Measurements from ENCODE around the gene DENND1B.
"Not testable (repeated sequence)": the region's sequence is repeated elsewhere in the genome, so short reads cannot be mapped to it uniquely, and the experiment has no call there.

Gene DENND1B

DNA sequence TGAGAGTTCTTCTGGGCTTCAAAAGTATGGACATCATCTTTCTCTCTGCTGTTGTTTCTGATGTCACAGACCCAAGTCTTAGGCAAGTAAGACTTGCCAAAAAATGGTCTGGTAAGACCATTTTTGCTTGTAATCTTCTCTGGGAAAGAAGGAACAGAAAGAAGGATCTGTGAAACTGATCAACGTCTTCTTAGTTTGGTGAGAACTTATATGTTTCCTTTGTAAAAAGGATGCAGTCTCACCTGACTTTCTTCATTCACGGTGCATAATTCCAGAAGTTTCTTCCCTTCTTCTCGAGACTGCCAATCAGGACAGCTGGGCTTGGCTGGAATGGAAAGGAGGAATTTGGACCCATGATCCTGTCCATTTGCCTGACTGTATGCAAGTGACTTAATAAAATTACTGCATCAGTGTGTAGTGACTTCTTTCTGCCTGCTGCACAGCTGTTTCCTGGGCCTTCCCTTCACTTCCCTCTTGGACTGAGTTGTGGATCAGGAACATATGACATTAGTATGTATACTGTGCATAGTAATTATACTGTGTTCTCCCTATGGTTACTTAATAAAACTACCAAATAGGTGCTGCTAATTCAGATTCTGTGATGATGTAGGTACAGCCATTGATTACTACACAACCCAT lies 7.6 kb upstream of the DENND1B start:
- no peak for DNase-seq

DNA sequence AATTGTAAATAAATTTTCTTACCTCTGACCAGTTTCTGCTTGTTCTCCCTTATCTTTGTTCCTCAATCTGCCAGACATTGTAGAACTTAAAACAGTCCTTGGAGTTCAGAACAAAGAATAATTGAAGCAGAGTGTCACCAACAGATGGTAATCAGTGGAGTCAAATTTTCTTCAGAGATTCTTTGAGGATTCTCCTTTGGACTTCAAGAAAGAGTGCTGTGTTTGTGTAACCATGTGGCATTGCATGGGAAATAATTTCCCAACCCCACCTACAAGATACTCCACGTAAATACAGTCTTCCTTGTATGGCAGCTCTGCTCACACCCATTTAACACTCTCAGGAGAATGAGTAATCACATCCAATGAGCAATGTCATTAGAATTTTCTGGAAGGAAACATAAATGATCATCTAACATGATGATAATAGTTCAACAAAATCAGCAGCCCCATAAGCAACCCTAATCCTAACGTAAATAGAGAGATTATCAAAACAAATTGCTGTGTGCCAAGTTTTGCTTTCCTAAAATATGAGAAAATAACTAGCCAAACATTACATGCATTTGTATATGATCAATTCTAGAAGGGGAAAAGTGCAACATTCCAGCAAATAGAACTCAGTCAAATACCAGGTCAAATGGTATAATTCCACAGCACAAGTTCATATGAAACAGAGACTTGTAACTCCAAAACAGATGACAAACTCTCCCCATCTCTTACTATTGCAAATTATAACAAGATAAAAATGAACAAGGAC lies 6.9 kb upstream of the DENND1B start:
- no peak for DNase-seq

- DNase-seq, result no peak
Observed at GRCh38 chr1:197779921-197780320, 4.6 kb upstream of the DENND1B start.

DNA sequence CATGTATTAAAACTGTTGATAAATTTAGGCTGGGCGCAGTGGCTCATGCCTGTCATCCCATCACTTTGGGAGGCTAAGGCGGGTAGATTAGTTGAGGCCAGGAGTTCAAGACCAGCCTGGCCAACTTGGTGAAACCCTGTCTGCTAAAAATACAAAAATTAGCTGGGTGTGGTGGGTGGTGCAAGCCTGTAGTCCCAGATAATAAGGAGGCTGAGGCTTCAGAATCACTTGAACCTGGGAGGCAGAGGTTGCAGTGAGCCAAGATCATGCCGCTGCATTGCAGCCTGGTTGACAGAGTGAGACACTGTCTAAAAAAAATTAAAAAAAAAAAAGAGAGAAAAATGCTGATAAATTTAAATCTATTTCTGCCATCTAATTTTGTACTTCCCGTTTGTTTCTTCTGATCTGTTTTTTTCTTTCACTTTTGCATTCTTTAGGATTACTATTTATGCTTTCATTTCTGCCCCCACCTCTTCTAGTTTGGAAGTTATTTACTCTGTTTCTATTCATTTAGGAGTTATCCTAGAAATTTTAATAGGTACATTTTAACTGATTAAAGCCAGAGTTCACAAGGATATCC lies 3.2 kb upstream of the DENND1B start:
- no peak for DNase-seq

DNA sequence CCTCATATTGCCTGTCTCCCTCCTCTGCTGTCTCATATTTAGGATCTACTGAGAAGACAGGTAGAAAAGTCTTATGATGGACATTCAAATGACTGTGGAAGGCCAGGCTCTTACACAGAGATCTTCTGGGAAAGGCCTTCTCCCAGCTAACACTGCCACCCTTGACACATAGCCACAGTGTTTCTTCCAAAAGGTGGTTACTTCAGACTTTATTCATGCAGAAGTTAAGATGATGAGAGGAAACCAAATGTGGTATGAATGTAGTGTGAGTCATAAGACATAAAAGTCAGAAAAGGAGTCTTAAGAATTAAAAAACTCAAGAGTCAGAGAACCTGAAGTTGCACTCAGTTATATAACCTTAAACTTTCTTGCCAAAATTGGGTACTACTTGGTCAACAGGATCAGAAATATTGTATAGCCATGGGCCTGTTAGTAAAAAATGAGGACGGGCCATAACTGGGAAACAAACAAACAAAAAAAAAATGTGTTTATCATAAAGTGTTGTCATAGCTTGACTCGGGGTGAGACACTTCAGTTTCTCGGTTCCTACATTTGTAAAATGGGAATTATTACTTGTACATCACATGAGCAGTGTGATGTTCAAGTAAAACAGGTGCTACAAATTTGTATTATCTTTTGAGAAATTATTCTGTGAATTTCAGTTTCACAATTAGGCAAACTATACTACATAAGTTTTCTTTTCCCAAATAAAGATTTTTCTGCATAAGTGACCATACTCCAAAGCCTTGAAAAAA lies 1.2 kb upstream of the DENND1B start:
- peak; percentile 25 to 38 for DNase-seq

- peak; percentile 30 to 49 for DNase-seq
Observed at GRCh38 chr1:197774466-197775281, 606 bp downstream of the DENND1B start.

DNA sequence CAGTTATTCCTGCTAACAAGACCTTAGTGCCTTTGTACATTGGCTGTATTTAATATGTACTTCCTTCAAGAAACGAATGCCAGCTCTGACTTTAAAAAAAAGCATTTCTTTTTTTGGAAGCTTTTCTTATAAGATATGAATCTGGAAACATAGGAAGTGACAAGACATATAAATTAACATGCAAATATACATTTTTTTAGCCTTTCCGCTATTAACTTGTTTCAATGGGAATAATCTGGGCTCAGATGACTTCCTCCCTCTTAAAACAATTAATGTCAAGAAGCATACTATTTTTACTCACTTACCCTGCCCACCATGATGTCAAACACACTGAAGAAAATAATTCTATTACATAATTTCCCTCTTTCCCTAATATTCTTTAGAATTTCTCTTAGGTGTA lies 1.4 kb downstream of the DENND1B start:
- no peak for DNase-seq

DNA sequence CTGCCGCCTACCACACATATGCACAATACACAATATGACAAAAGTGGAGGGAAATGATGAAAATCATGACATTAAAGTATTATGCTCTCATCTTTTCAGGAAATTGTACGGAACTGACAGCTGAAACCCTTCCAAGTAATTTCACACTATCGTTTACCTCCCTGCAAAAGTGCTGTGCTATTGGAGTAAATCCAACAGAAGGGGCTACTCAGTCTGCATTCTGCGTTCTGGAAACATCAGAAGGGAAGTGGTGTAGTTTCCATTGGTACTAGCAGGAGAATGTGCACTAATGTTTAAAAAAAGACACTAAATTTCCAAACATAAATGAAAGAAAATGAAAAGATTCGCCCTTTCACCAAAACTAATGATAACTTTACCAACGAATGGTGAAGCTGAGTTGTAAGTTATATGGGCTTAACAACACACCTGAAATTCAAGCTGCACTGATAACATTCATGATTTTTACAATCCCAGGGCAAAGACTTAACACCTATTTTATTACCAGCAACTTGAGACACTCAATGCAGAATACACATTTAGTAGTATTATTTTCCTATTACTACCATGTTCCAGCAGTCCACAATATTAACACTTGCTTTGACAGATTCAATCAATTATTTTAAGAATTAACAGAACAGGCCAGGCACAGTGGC lies 3.2 kb downstream of the DENND1B start:
- no peak for DNase-seq

GRCh38 chr1:197771386-197771785 lies 3.9 kb downstream of the DENND1B start:
- DNase-seq, result no peak

GRCh38 chr1:197770243-197770642 lies 5.0 kb downstream of the DENND1B start:
- DNase-seq, result no peak

- DNase-seq, result no peak
Observed at GRCh38 chr1:197769287-197769686, 6.0 kb downstream of the DENND1B start.

GRCh38 chr1:197768014-197768805 lies 7.1 kb downstream of the DENND1B start:
- no peak for DNase-seq

DNA sequence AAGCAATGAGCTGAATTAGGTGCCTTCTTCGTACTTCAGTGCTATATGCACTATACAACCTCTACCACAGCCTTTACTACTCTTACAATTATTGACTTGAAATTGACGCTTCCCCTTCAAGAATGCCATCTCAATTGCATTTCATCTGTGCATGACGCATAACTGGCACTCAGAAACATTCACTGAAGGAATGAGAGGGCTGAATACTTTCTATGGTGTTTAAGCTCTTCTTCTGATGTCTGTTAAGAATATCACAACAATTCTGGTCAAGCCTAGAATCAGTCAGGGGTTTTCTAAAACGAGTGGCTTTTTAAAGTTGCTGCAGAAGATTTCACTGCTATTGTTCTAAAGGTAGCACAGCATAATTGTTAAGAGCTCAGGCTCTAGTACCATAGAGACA lies 11.5 kb downstream of the DENND1B start:
- no peak for DNase-seq

GRCh38 chr1:197763307-197763706 lies 12.0 kb downstream of the DENND1B start:
- DNase-seq, result no peak

DNA sequence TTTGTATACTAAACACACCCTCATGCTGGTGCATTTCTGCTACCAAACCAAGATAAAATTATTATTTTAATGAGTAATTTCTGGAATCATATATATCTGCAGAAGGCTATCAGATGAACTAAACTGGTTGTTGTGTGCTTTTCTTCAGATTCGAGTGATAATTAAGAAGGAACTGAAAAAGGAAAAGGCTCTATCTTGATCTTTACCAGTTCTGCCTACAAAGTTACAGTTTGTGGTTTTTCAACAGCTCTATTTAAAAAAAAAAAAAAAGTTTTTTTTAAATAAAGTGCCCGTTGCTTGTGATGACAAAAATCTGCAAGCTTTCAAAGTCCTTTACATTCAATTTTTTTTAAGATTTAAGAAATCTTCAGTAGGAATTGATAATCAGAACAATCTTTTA lies 13.6 kb downstream of the DENND1B start:
- DNase-seq, result no peak

- not testable (repeated sequence) for DNase-seq
Observed at GRCh38 chr1:197755553-197755952, 19.7 kb downstream of the DENND1B start.

DNA sequence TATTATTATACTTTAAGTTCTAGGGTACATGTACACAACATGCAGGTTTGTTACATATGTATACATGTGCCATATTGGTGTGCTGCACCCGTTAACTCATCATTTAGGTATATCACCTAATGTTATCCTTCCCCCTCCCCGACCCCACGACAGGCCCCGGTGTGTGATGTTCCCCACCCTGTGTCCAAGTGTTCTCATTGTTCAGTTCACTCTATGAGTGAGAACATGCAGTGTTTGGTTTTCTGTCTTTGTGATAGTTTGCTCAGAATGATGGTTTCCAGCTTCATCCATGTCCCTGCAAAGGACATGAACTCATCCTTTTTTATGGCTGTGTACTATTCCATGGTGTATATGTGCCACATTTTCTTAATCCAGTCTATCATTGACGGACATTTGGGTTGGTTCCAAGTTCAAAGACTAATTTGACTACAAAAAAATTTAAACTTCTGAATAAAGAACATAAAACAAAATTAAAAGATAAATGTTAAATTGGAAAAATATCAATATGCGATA lies 22.6 kb downstream of the DENND1B start:
- not testable (repeated sequence) for DNase-seq

DNA sequence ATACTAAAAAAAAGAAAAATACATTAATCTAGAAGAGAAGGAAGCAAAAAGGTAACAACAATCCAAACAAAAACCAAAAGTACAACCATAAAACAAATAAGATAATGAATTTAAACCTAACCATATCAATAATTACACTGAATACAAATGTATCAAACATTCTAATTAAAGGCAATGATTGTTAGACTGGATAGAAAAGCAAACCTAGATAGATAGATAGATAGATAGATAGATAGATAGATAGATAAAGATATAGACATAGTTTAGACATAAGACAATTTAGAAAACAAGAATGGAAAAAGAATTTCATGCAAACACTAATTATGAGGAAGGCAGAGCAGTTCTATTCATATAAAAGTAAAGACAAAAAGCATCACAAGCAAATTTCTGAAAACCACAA lies 24.9 kb downstream of the DENND1B start:
- DNase-seq, result no peak

DNA sequence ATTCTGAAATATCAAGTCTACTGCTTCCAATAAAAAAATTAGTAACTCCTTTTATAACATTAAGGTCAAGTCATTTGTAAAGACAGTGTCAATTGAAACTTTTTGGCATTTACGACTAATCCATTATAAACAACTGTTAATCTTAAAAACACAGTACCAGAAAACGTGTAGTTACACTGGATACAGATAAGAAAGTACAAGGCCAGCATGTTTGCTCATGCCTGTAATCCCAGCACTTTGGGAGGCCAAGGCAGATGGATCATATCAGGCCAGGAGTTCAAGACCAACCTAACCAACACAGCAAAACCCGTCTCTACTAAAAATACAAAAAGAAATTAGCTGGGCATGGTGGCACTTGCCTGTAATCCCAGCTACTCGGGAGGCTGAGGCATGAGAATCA lies 29.4 kb downstream of the DENND1B start:
- no peak for DNase-seq

DNA sequence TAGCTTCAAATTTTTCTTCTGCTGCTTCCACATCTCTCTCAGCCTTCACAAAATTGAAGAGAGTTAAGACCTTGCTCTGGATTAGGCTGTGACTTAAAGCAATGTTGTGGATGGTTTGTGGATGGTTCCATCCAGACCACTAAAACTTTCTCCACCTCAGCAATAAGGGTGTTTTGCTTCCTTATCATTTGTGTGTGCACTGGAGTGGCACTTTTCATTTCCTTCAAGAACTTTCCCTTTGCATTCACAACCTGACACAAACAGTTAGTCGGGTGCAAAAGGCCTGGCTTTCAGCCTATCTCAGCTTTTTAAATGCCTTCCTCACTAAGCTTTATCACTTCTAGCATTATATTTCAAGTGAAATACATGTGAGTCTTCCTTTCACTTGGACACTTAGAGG lies 30.3 kb downstream of the DENND1B start:
- no peak for DNase-seq

- DNase-seq, result no peak
Observed at GRCh38 chr1:197743578-197743977, 31.7 kb downstream of the DENND1B start.
